PFSK-1 (cell line): Measurements from ENCODE around the gene F10.

Experiments
- POLR2AphosphoS5 ChIP-seq: IDR thresholded peaks from 2 replicates; pipeline ENCODE4 v1.6.1; 2012; ENCODE audit warnings: low read depth, mild to moderate bottlenecking, control low read depth, low read length, moderate library complexity
- TAF1 ChIP-seq: IDR thresholded peaks from 2 replicates; pipeline ENCODE4 v1.6.1; 2012; ENCODE audit warnings: low read length, control low read depth, borderline replicate concordance; ENCODE audit not compliant: insufficient read depth

- TF ChIP-seq TAF1 (no peak), POLR2AphosphoS5 (no peak)
Observed at GRCh38 chr13:113077566-113077952, 45.0 kb upstream of the F10 start.
